GM18517 (cell line): ENCODE measurements around the gene WDR93.
"Not testable (repeated sequence)": the region's sequence is repeated elsewhere in the genome, so short reads cannot be mapped to it uniquely, and the experiment has no call there.

Source experiments
- ATAC-seq: cut with Tn5 transposase; IDR thresholded peaks from one replicate; pipeline ENCODE4 v1.9.1; 2021; ENCODE audit warnings: mild to moderate bottlenecking, moderate library complexity; ENCODE audit not compliant: unreplicated experiment

WDR93 gene

DNA sequence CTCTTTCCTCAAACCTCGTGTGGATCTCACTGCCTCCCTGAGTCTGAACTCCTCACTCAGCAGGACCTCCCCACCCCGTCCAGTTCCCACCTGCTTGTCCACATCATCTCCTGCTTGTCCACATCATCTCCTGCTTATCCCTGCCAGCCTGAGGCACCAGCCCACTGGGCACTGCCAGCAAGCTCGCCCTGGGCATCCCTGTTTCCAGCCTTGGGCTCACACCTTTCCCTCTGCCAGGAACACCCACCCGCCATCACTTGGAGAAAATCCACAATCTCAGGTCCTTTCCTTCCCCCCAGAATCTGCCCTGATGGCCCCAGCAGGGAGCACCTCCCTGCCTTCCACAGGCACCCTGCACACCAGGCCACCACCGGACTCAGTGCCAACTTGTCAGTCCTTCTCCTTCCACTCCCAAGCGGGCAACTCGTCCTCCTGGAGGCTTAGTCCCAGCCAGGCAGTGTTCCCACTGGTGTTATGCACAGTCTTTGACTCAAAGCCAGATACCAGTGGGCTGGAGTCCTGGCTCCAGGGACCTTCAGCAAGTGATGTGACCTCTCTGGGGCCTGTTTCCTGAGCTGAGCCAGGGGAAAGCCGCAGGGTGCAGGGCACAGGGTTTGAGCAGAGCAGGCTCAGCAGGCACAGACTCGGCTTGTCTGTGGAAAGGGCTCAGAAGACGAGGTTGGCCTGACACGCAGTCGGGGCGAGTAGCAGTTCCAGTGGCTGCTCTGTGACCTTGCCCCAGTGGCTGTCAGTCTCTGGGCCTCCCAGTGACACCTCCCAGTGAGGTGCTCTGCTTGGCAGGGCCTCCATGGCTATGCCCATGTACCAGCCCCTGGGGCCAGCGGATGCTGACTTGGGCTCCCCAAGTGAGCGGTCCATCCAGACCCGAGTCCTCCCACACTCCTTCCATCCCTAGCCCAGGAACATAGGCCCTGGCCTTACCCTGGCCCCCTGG lies 76.0 kb downstream of the WDR93 start:
- ATAC-seq: no peak

DNA sequence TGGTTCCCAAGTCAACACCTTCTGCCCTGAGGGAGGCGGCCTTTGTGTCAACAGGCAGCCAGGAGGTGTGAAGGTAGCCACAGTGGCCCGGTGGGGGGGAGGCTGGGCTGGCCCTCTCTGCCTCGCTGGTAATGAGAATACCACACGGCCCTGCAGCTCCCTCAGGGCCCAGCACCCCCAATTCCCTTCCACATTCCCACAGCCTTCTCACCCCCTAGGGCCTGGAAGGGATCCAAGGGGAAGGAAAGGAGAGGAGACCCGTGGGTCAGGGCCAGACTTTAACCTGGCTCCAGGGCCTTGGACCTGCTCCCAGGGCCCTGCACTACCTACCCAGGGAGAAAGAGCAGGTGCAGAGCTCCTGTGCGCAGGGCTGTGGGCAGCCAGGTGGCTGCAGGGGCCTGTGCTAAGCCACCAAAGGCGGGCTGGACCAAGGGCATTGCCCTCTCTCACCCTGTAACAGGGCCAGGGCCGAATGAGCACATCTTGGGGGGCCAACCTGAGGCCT lies 76.9 kb downstream of the WDR93 start:
- ATAC-seq: no peak

- ATAC-seq: no peak
Measured at GRCh38 chr15:89768071-89768500, 77.5 kb downstream of the WDR93 start.

DNA sequence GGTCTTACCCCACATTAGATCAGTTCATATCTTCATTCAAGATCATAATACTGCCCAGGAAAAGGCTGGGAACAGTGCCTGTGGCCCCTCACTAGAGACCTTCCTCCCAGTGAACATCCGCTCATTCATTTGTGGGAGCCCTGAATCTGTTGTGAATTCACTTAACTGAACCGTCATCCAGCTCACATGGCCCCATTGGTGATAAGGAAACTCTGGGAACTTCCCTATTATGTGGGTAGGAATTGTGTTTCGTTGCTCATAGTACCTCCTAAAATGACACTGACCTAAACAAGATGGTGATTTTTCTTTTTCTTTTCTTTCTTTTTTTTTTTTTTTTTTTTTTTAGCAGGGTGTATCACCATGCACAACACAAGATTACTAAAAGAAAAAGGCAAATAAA lies 78.8 kb downstream of the WDR93 start:
- no peak for ATAC-seq

- ATAC-seq: no peak
Measured at GRCh38 chr15:89770041-89770440, 79.4 kb downstream of the WDR93 start.

GRCh38 chr15:89772932-89773583 lies 82.4 kb downstream of the WDR93 start:
- ATAC-seq: no peak

DNA sequence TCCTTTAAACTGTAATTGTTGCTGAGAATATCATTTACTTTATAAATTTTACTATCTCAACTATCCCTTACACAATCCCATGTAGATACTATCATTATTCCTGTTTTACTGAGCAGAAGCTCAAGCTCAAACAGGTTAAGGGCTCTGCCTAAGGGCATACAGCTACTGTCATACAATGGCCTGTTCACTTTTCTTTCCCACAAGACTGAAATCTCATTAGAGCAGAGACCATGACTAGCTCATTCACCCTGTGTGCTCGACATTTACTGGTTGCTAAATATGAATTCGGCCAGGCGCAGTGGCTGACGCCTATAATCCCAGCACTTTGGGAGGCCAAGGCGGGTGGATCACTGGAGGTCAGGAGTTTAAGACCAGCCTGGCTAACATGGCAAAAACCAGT lies 83.9 kb downstream of the WDR93 start:
- no peak for ATAC-seq

DNA sequence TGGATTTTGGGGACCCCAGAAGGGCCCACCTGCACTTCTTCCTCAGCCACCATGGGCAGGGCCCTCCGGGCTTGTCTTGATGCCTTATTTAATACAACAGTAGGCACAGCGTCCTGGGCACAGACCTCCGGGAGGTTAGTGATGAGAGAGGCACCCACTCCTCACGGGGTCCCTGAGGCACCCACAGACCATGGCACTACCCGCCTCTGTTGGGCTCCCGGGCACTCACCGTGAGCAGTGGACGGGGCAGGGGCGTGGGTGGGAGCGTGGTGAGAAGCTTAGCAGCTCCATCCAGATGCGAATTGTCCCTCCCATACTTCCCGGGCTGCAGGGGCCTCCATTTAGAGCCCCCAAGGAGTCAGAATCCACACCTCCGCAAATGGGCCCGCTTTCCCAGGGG lies 85.2 kb downstream of the WDR93 start:
- ATAC-seq: no peak

- ATAC-seq: no peak
Measured at GRCh38 chr15:89776274-89777072, 85.9 kb downstream of the WDR93 start, which contains the start of gene MESP2. MESP2 (plus strand) TSS chr15:89776332; CDS start chr15:89776358, 26 bp downstream.

DNA sequence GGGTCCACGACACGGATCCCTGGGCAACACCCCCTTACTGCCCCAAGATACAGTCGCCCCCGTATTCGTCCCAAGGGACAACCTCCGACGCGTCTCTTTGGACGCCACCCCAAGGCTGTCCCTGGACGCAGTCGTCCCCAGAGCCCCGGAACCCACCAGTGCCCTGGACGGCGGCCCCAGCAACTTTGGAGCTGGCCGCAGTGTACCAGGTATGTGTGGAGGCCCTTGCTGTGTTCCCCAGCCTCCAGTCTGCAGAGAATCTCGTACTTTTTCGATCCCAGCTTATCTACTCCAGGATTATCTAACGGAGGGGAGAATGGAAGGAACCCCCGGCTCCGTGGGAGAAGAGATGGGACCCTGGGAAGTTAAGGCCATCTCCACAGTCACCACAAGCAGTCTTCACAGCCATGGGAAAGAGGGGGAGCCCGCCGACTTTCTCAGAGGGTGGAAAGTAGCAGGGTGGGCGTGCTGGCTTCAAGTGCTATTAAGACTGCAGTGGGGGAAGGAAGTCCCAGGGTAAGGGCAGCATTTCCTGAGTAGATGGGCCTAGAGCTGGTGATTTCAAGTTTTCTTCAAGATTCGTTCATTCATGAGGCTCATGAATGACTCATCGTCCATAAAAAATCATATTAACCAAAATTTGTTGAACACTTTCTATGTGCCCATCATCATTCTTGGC lies 86.6 kb downstream of the WDR93 start:
- ATAC-seq: no peak

- ATAC-seq: no peak
Measured at GRCh38 chr15:89777782-89778380, 87.3 kb downstream of the WDR93 start.

GRCh38 chr15:89778861-89779260 lies 88.2 kb downstream of the WDR93 start:
- no peak for ATAC-seq

DNA sequence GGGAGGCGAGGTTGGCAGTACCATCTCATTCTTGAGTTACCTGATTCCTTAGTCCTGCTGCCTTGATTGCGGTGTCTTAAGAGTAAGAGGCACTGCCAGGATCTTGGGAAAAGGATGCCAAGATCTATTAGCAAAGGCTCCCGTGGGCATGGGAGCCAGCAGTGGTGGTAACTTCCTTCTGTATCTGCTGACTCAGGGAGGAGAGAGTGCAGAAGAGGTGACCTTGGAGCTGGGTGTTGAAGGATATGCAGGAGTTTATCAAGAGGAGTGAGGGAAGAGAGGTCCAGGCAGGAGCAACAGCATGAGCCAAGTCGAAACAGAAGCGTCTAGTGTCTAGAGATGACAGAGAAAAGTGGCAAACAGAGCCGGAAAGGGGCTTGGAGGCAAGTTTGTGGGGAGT lies 90.0 kb downstream of the WDR93 start:
- no peak for ATAC-seq

GRCh38 chr15:89781055-89781454 lies 90.4 kb downstream of the WDR93 start:
- no peak for ATAC-seq

- ATAC-seq: no peak
Measured at GRCh38 chr15:89781891-89782618, 91.4 kb downstream of the WDR93 start.

DNA sequence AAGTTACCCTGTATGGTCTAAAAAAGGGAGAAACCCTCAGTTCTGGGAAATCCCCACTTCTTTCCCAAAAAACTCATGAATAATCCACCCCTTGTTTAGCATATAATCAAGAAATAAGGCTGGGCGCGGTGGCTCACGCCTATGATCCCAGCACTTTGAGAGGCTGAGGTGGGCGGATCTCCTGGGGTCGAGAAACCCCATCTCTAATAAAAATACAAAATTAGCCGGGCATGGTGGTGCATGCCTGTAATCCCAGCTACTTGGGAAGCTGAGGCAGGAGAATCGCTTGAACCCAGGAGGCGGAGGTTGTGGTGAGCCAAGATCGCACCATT lies 92.0 kb downstream of the WDR93 start:
- not testable (repeated sequence) for ATAC-seq

- no peak for ATAC-seq
Measured at GRCh38 chr15:89783111-89783860, 92.7 kb downstream of the WDR93 start.

- ATAC-seq: no peak
Measured at GRCh38 chr15:89783861-89784685, 93.5 kb downstream of the WDR93 start.
